VCaP (cell line): ENCODE data around the gene TRDMT1.
A peak's percentile ranks its signal among the peaks of the same experiment; 100 is the strongest.

ENCODE experiments used
- H3K27ac ChIP-seq: fragments of 450-650 bp; 2 replicates; pipeline ENCODE4 v1.5.1; 2017
- CTCF ChIP-seq: fragments of 450-650 bp; conservative IDR thresholded peaks from 2 replicates; pipeline ENCODE4 v1.5.1; 2017; ENCODE audit warnings: mild to moderate bottlenecking, moderate library complexity

Gene TRDMT1

GRCh38 chr10:17208476-17208875 is 7.0 kb upstream of the TRDMT1 start:
- H3K27ac ChIP-seq: no peak overlapping the region

GRCh38 chr10:17206210-17206709 is 4.8 kb upstream of the TRDMT1 start:
- TF ChIP-seq CTCF: no peak
- no peak overlapping the region for H3K27ac ChIP-seq

More at GRCh38 chr10:17208476-17208875, 7.0 kb upstream of the TRDMT1 start:
- no peak for TF ChIP-seq CTCF

GRCh38 chr10:17203416-17203815 is 1.9 kb upstream of the TRDMT1 start:
- H3K27ac ChIP-seq: no peak overlapping the region
- no peak for TF ChIP-seq CTCF

GRCh38 chr10:17202999-17203398 is 1.5 kb upstream of the TRDMT1 start:
- no peak overlapping the region for H3K27ac ChIP-seq
- no peak for TF ChIP-seq CTCF

- no peak overlapping the region for H3K27ac ChIP-seq
- TF ChIP-seq CTCF: no peak
These were observed 1.0 kb upstream of the TRDMT1 start for GRCh38 chr10:17202506-17202905.

- no peak for TF ChIP-seq CTCF
- H3K27ac ChIP-seq: peak overlapping the region; percentile 92
These were observed 283 bp upstream of the TRDMT1 start for GRCh38 chr10:17201794-17202116.

- TF ChIP-seq CTCF: no peak
- peak overlapping the region; percentile 92 for H3K27ac ChIP-seq
These were observed 1.2 kb downstream of the TRDMT1 start for GRCh38 chr10:17200001-17200911.
